Superior temporal gyrus (tissue), 1 donor: Measurements from ENCODE around the gene CTNND2.

Experiments used
- DNase-seq: peaks from one replicate; pipeline ENCODE4 v3.0.0-alpha.2; 2016; ENCODE audit errors: extremely low spot score

Gene CTNND2

DNA sequence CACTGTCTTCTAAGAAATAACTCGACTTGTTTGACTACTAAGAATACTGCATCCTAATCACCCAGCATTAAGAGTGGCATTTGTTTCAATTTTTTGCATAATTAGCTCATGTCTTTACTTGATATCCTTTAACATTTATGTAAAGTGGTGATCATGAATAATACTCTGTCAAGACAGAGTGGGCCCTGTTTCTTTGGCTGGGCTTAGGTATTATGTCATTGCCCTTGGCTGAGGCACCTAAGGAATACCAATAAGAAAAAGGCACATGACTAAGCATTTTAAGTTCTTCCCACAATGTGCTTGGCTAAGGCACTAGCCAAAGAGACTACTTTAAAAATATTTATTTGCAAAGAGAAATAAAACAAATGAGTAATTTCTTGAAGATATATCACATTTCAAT, 308.1 kb downstream of the CTNND2 start:
- DNase-seq = peak; percentile 75

- peak; percentile 88 for DNase-seq
Measured at GRCh38 chr5:11595045-11595444, 309.2 kb downstream of the CTNND2 start.

DNA sequence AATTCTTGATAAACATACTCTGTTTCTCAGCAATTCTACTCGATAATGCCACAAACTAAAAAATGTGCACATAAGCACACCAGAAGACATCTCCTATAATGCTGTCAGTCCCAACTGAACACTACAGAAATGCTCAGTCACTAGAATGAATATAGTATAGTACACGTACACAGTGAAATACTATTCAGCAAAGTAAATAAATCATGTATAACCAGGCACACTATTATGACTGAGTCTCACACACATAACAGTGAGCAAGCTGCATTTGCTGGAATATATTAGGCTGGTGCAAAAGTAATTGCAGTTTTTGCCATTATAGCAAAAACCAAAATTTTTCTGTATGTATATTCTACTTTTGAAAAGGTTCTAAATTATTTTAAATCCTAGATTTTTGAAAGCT, 310.2 kb downstream of the CTNND2 start:
- peak; percentile 61 for DNase-seq

- DNase-seq = no peak
Measured at GRCh38 chr5:11590475-11590874, 313.8 kb downstream of the CTNND2 start.

DNA sequence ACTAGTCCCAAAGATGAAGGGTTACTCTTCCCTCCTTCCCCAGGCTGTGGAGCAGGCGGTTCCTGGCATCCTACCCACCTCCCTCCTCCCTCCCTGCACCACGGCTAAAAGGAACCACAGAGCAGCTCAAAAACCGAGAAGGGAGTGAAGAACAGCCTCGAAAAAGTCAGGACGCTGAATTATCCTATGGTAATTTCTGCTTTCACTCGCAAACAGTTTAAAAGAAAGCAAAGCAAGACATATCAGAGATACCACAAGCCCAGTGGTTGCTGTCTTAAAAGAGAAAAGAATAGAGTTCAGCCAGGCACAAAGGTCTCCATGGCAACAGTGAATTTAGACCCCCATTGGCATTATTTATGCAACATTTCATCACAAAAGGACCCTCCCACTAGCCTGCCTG, 315.4 kb downstream of the CTNND2 start:
- DNase-seq = peak; percentile 87

DNA sequence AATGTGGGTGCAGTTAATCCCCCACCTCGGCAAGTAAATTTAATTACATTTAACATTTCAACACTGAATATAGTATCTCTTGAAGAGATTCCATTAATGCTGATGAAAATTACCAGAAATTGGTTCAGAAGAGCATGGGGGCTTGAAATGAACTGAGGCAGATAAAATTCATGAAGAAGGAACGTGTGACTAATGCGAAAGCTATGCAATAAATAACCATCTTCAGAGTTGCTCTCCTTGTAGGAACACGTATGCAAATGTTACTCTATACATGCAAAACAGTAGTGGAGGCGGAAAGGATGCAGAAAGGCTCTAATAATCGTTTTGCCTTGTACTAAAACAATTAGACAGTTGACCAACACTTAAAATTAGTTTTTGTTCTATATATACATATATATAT, 320.2 kb downstream of the CTNND2 start:
- DNase-seq = no peak

- DNase-seq = no peak
Measured at GRCh38 chr5:11579351-11579750, 324.9 kb downstream of the CTNND2 start.

DNA sequence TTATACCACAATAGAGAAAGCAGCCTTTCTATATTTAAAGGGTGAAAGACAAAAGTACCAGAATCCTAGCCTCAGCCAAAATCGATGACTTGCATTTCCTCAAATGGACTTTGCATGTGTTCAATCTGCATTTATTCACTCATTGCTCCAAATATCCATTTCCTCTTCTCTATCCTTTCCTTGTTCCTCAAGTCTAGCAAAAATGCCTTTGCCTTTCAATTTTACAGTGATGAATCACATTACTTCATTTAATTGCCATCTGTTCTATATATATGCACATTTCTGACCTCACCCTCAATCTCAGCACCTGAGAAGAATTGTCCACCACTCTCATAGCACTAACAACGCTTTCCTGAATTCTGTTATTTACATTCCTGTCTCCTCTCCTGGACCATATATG, 329.5 kb downstream of the CTNND2 start:
- no peak for DNase-seq

- no peak for DNase-seq
Measured at GRCh38 chr5:11573140-11573992, 330.9 kb downstream of the CTNND2 start.

- DNase-seq = peak; percentile 92
Measured at GRCh38 chr5:11564706-11565105, 339.5 kb downstream of the CTNND2 start.

GRCh38 chr5:11563822-11564221, 340.4 kb downstream of the CTNND2 start:
- no peak for DNase-seq

DNA sequence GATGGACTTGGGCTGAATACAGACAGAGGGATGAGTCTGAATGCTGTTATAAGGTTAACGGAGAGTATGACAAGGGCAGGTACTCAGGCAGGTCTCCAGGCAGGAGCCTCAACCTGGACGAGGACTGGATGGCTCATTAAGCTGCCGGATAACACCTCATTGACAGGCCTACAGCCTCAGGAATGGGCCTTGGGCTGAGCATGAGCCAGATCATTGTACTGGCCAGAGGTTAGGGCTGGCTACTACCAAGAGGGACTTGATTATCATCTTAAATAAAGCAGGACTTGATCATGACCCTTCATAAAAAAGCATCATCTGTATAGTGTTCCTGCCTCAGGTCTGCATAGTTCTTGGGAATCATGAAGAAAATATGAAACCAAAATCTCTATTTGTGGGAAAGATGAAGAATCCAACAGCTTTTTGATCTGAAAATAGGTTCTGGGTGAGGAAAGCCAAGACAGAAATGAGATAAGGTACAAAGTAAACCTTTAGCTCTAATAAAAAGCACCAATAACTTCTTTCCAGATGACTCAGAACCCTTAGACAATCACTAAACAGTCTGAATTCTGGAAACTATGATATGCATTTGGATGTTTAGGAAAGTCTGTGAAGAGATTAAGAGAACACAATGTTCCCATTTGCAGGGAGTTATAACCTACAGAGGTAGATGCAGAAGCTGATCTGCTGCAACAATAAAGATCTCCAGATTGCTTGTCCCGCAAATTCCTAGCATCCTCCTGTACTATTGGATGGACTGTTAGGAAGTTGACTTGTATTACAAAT, 343.1 kb downstream of the CTNND2 start:
- no peak for DNase-seq

GRCh38 chr5:11557063-11557462, 347.2 kb downstream of the CTNND2 start:
- no peak for DNase-seq

DNA sequence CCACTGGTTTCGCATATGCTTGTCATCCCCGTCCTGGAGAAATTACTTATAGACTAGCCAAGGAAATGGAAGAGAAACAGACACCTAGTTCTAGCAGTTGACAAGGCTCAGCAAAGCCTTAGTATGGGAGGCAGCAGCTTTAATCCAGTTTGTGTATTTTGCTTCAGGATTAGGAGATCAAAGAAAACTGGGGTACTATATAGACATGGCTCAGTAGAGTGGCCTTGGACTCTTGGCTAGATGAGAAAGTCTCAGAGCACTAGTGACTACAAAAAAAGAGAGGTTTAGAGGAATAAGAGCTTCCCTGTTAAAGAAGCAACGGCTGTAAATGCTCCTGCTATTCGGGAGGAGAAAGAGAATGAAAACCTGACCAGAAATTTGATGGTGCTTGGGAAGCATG, 349.1 kb downstream of the CTNND2 start:
- DNase-seq = peak; percentile 58

DNA sequence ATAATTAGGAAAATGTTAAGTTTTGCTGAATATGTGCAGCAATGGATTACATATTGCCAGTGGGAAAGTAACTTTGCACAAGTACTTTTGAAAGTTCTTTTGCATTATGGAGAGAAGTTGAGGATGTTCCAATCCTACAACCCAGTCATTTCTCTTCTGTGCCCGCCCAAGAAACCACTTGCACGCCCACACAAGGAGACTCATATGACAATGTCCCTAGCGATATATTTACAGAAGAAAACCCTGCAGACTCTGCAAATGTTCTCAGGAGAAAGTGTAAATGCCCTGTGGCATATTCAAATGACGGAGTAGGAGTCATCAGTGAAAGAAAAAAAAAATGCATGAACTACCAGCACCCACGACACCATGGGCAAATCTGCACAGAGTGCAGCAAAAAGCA, 356.5 kb downstream of the CTNND2 start:
- DNase-seq = no peak

DNA sequence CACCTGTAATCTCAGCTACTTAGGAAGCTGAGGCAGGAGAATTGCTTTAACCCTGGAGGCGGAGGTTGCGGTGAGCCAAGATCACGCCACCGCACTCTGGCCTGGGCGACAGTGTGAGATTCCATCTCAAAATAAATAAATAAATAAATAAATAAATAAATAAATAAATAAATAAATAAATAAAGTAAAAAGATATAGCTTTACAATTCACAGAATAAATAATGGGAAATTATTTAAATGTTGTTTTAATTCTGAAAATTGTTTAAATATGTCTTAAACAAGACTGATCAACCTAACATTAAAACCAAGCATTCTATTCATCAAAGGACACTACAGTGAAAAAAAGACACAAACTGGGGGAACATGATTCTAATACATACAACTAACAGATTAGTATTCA, 357.1 kb downstream of the CTNND2 start:
- DNase-seq = no peak

GRCh38 chr5:11540112-11540511, 364.1 kb downstream of the CTNND2 start:
- no peak for DNase-seq

DNA sequence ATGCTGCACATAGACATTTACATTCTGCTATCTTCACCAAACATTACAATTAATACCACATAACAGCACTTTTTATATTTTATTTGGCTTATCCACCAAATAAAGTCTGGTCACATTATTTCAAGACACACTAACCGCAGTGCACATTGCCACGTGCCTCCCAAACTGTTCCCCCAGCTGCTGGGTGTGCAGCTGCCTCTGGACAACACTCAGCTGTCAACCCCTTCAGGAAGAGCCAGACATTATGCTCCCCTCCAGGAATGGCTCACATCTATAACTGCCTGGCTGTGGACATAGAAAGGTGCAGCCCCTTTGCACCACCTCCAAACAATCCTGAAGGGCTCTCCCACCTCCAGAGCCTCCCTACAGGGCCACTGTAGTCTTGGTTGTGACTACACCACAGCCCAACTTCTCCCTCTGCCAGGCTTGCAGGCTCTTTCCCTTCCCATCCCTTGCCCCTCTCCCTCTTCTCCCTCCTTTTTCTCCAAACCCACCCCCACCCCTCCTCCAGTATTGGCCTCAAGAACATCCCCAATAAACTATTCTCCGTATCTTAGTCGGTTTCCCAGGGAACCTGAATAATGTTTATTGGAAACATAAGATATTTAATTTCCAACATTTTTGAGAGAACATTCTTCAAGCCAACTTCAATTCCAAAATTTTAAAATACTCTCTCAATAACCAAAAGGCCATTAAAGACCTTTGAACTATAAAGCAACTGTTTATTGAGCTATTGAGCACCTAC, 372.3 kb downstream of the CTNND2 start:
- no peak for DNase-seq

GRCh38 chr5:11528720-11529119, 375.5 kb downstream of the CTNND2 start:
- DNase-seq = no peak

GRCh38 chr5:11527652-11528349, 376.4 kb downstream of the CTNND2 start:
- no peak for DNase-seq

GRCh38 chr5:11525020-11525419, 379.2 kb downstream of the CTNND2 start:
- peak; percentile 68 for DNase-seq

DNA sequence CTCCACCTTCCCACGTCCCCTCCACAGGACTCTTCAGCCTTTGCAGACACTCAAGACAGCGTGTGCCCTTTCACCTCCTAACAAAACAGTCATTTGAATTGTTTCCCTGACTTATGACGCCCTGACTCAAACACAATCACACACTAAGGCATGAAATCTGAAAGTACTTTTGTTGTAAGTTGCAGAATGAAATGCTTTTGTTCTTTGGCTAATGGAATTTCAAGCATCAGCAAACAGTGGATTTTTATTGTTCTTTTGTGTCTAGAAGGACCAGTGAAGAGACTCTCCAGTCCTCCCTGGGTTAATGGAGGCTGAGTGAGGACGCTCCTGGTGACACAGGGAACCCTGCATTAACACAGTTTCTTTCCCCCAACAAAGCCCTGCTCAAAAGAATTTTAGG, 380.1 kb downstream of the CTNND2 start:
- DNase-seq = peak; percentile 97
